K562 (cell line): Measurements from ENCODE around the gene STYX. TPM values are rescaled to one million over a fixed set of nuclear protein-coding genes. Genes with fewer than 3 reads are reported as not detected.

Experiments
- ATAC-seq: fragments of 200-7000 bp; cut with Tn5 transposase; 3 replicates; pipeline ENCODE4 v1.9.1; 2020; ENCODE audit warnings: moderate library complexity
- BruUV-seq: library from RNA; stranded (reverse); fragments of 400-500 nt; replicated peaks from 2 replicates; lab custom pipeline; 2021; lab: Mats Ljungman, UMichigan
- CTCF ChIA-PET: fragments of 300-600 bp; formaldehyde crosslinking; extraction: SDS; loops from one replicate; lab custom pipeline; 2021; ENCODE audit warnings: low intra/inter-chr PET ratio; lab: Yijun Ruan, JAX
- POLR2A ChIA-PET: fragments of 300-600, 350-650 bp; sonication (Branson Sonifier 250); formaldehyde crosslinking; extraction: SDS; loops from one replicate; lab custom pipeline; 2021; ENCODE audit warnings: antibody characterized with exemption, inconsistent platforms; lab: Yijun Ruan, JAX
- DNase-seq, 4 experiments: peaks; one replicate each; pipeline versions ENCODE4 v3.0.0 to v3.0.0-alpha.2; 2011 to 2018; ENCODE audit warnings: low spot score in 3 of 4, mixed read lengths in 3 of 4; ENCODE audit errors: extremely low read depth in 1 of 4
- FAIRE-seq: peaks from 2 replicates; lab custom pipeline; 2011; peaks lifted over from hg19 to GRCh38; lab: Jason Lieb, UNC
- H2AFZ ChIP-seq: 2 replicates; pipeline ENCODE4 v1.6.0; 2011; ENCODE audit warnings: low read depth, low read length, control low read depth, inconsistent platforms
- H3K27ac ChIP-seq: fragments of 200-600 bp; 3 replicates; pipeline ENCODE4 v1.8.0; 2011; ENCODE audit warnings: low read depth, mild to moderate bottlenecking, control low read depth, inconsistent platforms, low read length, moderate library complexity, mixed read lengths; ENCODE audit errors: extremely low read depth
- H3K27me3 ChIP-seq, 2 experiments: fragments of 300-600 bp in 1 of 2; 2 replicates in 1 of 2; 3 replicates in 1 of 2; pipeline versions ENCODE4 v1.6.0 to v1.8.0; 2011; ENCODE audit warnings: inconsistent platforms in 2 of 2, low read length in 2 of 2, mild to moderate bottlenecking in 1 of 2, mixed read lengths in 1 of 2, moderate library complexity in 1 of 2; ENCODE audit not compliant: control insufficient read depth in 2 of 2, insufficient read depth in 2 of 2
- H3K36me3 ChIP-seq: fragments of 300-600 bp; 3 replicates; pipeline ENCODE4 v1.8.0; 2011; ENCODE audit warnings: mild to moderate bottlenecking, low read length, inconsistent platforms; ENCODE audit not compliant: control insufficient read depth, insufficient read depth
- H3K4me1 ChIP-seq, 2 experiments: fragments of 200-600 bp in 1 of 2; replicated peaks in 1 of 2; 2 replicates in 1 of 2; 3 replicates in 1 of 2; pipeline versions ENCODE4 v1.5.1 to v1.8.0; 2011; ENCODE audit warnings: inconsistent platforms in 2 of 2, low read length in 2 of 2, mild to moderate bottlenecking in 1 of 2, mixed read lengths in 1 of 2, moderate library complexity in 1 of 2; ENCODE audit not compliant: control insufficient read depth in 2 of 2, insufficient read depth in 2 of 2
- H3K4me2 ChIP-seq: 2 replicates; pipeline ENCODE4 v1.6.1; 2011; ENCODE audit warnings: low read length, control low read depth, inconsistent platforms, mixed read lengths; ENCODE audit not compliant: insufficient read depth
- H3K4me3 ChIP-seq: fragments of 200-600 bp; sonication (generic), shearing (Covaris generic); 2 replicates; pipeline ENCODE4 v1.5.1; 2016; ENCODE audit warnings: control low read depth, inconsistent platforms
- H3K79me2 ChIP-seq: fragments of 200-600 bp; 3 replicates; pipeline ENCODE4 v1.8.0; 2011; ENCODE audit warnings: low read length, inconsistent platforms; ENCODE audit not compliant: control insufficient read depth, insufficient read depth
- H3K9ac ChIP-seq, 2 experiments: 2 replicates each; pipeline versions ENCODE4 v1.6.0 to v1.6.1; 2011; ENCODE audit warnings: low read depth in 2 of 2, low read length in 2 of 2, control low read depth in 1 of 2, inconsistent platforms in 1 of 2, mild to moderate bottlenecking in 1 of 2, mixed read lengths in 1 of 2; ENCODE audit not compliant: insufficient read depth in 1 of 2
- H3K9me1 ChIP-seq: one replicate; pipeline ENCODE4 v1.6.0; 2011; ENCODE audit warnings: inconsistent platforms, mild to moderate bottlenecking, low read length, moderate library complexity; ENCODE audit not compliant: control insufficient read depth, insufficient read depth
- H3K9me3 ChIP-seq: replicated peaks from 2 replicates; pipeline ENCODE4 v1.5.1; 2011; ENCODE audit warnings: low read depth, low read length, inconsistent platforms; ENCODE audit not compliant: control insufficient read depth, insufficient read depth
- H4K20me1 ChIP-seq: replicated peaks from 2 replicates; pipeline ENCODE4 v1.6.1; 2011; ENCODE audit warnings: low read length, inconsistent platforms, mixed read lengths; ENCODE audit not compliant: control insufficient read depth, insufficient read depth
- CHD4 ChIP-seq: fragments of 200-600 bp; sonication (generic); IDR thresholded peaks from 3 replicates; pipeline ENCODE4 v1.6.1; 2012; ENCODE audit warnings: low read depth, mild to moderate bottlenecking, mixed read lengths, low read length, inconsistent platforms; ENCODE audit not compliant: insufficient read depth, insufficient replicate concordance, poor library complexity, severe bottlenecking
- LARP7 ChIP-seq: fragments of 450-650 bp; IDR thresholded peaks from 2 replicates; pipeline ENCODE4 v1.6.1; 2016
- NCOA1 ChIP-seq: fragments of 450-650 bp; IDR thresholded peaks from 2 replicates; pipeline ENCODE4 v1.6.1; 2016; ENCODE audit warnings: low read depth
- NR2C2 ChIP-seq, 2 experiments: fragments of 200-800 bp in 1 of 2; sonication (Bioruptor generic) in 1 of 2; sonication (generic) in 1 of 2; formaldehyde crosslinking in 1 of 2; IDR thresholded peaks; 2 replicates each; pipeline versions ENCODE4 v1.6.1 to v1.8.0; 2016 to 2022; ENCODE audit warnings: mild to moderate bottlenecking in 1 of 2, missing compliant biosample characterization in 1 of 2, missing genetic modification characterization in 1 of 2, missing genetic modification reagents in 1 of 2
- POU5F1 ChIP-seq: fragments of 150-350 bp; IDR thresholded peaks from 2 replicates; pipeline ENCODE4 v1.6.1; 2014; ENCODE audit warnings: borderline replicate concordance, low read length, low read depth, mild to moderate bottlenecking; ENCODE audit not compliant: partially characterized antibody
- RNF219 ChIP-seq: fragments of 250-450 bp; sonication (Bioruptor Pico); IDR thresholded peaks from 2 replicates; pipeline ENCODE4 v1.5.0; 2022; ENCODE audit warnings: mild to moderate bottlenecking
- WGBS: fragments of 100-300 bp; shearing (Covaris generic); methylation state at CpG from one replicate; pipeline ENCODE4 v1.1.6; 2016; ENCODE audit warnings: low coverage, mixed read lengths; ENCODE audit not compliant: insufficient coverage; ENCODE audit errors: missing lambda C conversion rate; 5-methylcytosine and 5-hydroxymethylcytosine counted together
- in situ Hi-C: fragments of 300-500 bp; cut with MboI; formaldehyde crosslinking; loops from 4 replicates; pipeline ENCODE4 v1.15.0; 2018; ENCODE audit warnings: inconsistent platforms, mixed read lengths
- intact Hi-C: fragments of 100-400 bp; cut with micrococcal nuclease; formaldehyde crosslinking; loops from 2 replicates; pipeline ENCODE4 v1.14.2; 2022
- polyA plus RNA-seq, 8 experiments: library from polyadenylated mRNA; depleted of rRNA in 4 of 8; stranded (reverse) in 5 of 8; unstranded in 3 of 8; fragments of >200 nt; fragmentation: Nextera tagmentation in 2 of 8; fragmentation: Illumina TruSeq in 1 of 8; extraction: Ambion mirVana in 2 of 8; extraction: Trizol in 1 of 8; gene quantifications; 2 replicates each; pipeline versions ENCODE4 v1.2.1 to v1.2.3, GENCODE V29; 2011 to 2014; ENCODE audit warnings: inconsistent platforms in 1 of 8, missing spikeins in 1 of 8
- total RNA-seq, 7 experiments: library from RNA; depleted of rRNA in 6 of 7; stranded (reverse); fragments of >200 nt in 6 of 7; fragmentation: Illumina TruSeq in 2 of 7; extraction: Trizol in 2 of 7; gene quantifications; 2 replicates each; pipeline versions ENCODE4 v1.2.1 to v1.2.3, GENCODE V29; 2011 to 2021; ENCODE audit warnings: low replicate concordance in 1 of 7
- TF ChIP-seq, protein P1 (sequence below): fragments of 250-450 bp; sonication (Bioruptor Pico); IDR thresholded peaks from 2 replicates; pipeline ENCODE4 v1.5.0; 2021; ENCODE audit warnings: mild to moderate bottlenecking, moderate library complexity

Gene STYX
- total and polyA plus RNA-seq, 9 of the 15 experiments (the other 6 are each of a cell fraction or from before 2014, with no cell fraction given) = 5.0 to 15.4 (median 10.6) TPM

DNA sequence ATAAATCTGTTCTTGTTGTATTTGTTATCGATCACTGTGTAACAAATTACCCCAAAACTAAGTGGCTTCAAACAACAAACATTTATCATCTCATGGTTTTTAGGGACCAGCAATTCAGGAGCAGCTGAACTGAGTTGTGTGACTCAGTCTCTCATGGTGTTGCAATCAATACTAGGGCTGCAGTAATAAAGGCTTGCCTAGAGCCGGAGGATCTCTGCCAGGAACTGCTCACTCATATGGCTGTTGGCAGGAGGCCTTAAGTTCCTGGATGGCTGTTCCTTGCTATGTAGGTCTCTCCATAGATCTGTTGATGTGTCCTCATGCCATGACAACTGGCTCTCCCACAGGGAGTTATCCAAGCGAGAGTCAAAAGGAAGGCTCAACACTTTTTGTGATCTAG is 26.7 kb upstream of the STYX start (continued):
- TF ChIP-seq, protein P1, sequence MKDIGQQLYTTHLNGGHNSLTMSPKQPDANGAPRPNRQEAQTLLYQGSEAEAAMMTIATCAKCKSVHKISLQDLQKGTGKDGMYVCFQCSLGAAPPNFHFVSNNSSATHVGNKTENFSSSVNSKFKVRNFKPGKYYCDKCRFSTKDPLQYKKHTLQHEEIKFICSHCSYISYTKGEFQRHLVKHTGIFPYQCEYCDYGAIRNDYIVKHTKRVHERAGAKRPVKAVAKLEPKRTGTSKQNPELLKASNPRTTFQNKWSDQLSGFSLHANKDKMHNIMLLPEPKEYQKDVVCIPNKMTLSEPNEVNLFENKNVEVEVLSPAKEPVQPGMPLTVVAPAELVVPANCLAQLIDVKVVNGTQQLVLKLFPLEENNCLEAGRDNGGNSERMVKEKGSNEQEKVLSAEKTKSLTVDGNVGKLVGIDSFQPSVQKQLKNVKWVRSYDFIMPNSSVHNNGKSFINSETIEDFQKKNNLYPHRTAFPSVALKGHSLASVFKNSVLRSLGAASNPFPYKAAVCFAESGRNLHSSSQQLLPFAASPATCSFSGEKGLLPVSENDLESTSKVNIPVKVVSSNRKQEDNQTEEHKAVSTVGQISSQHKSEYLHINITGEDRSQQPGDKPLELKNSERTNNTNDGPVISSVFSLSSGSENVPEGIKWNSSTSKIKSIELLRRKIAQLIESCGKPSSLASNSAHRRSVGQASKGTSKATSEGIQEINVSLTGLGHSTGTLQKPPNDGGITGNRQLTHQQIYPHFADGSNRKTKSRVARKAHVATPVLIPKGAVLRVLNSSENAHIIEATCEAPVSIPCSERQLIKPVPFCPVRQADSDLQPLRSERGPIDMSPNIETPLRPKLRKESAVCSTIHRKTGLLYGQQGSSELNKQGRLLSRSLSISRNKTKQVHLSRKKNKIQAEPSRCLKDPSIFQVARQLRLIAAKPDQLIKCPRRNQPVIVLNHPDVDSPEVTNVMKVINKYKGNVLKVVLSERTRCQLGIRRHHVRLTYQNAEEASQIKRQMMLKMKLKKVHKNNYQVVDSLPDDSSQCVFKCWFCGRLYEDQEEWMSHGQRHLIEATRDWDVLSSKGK (CRISPR knock-in tag) = no peak
- TF ChIP-seq NR2C2 (CRISPR knock-in tag; IDR thresholded peaks at IDR 0.05) (no peak), NR2C2 (tag; IDR thresholded peaks at IDR 0.05) (no peak), NCOA1 (no peak)

DNA sequence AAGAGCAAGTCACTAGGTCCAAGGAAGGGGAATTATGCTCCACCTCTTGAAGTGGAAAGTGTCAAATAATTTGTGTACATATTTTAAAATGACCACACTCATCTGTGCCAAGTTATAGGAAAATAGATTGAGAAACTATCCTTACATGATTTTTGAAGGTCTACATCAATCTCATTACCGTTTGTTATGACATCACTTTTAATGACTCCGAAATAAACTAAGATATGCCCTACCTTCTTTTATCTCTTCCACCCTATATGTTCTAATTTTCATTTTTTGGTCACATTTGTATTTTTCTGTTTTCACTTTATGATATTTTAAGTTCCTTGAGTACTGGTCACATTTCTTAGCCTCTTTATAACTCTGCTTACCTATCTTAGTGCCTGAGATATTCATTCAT is 26.3 kb upstream of the STYX start:
- Histone ChIP-seq H3K27me3 (no peaks in the 10 kb centered on the region), H3K9me3 (no peaks in the 10 kb centered on the region), H3K79me2 (peaks cover 17% of the 10 kb centered on the region), H3K4me1 (peaks cover 0 to 3% of the 10 kb centered on the region in 2 experiments; a peak in 2 of 5 replicates), H4K20me1 (no peaks in the 10 kb centered on the region), H3K27ac (no peak overlapping the region), H3K4me3 (no peak overlapping the region), H2AFZ (no peak overlapping the region), H3K9ac (no peak overlapping the region), H3K36me3 (peaks cover 3% of the 10 kb centered on the region; the same call in 2 of the 3 replicates), H3K9me1 (no peaks in the 10 kb centered on the region), H3K4me2 (no peak overlapping the region)
- 47% methylated on average over 2 of the region's 2 CpGs for WGBS
- TF ChIP-seq LARP7 (no peak), CHD4 (no peak), POU5F1 (no peak), RNF219 (CRISPR knock-in tag) (no peak)
- no peak for ATAC-seq
- intact Hi-C loops = no loop called here
- FAIRE-seq = no peak
- CTCF ChIA-PET = no interaction called here
- POLR2A ChIA-PET = interaction anchor here (0.7 kb wide), 1 partner anchor 18 kb away, joined by 3 read pairs; no protein-coding TSS in a partner anchor
- DNase-seq = no peak
- BruUV-seq = no TSS peak
- in situ Hi-C loops = no loop called here
